ENCODE results near the gene SPAG4.

The SPAG4 gene

GRCh38 chr20:35616465-35617396 is 1.1 kb downstream of the SPAG4 start (continued):
- TF ChIP-seq PRDM4 (tag by site-specific recombination; IDR thresholded peaks at IDR 0.05) (peak; percentile 40; the same call in 1 of the 2 replicates), ZBTB6 (tag by site-specific recombination; IDR thresholded peaks at IDR 0.05) (peak; percentile 65; the same call in 1 of the 2 replicates)

- ChIA-PET POLR2A (no interaction called here), CTCF (interaction anchor here (1.5 to 1.6 kb wide), 2 partner anchors 71 to 335 kb away, joined by 3 read pairs; no protein-coding TSS in a partner anchor)
- H3K27ac ChIP-seq (ENCODE audit: extremely low read depth, low read depth, low read length), result no peak overlapping the region
- H3K4me3 ChIP-seq (ENCODE audit: low read depth, low read length), result no peak overlapping the region
- H3K4me1 ChIP-seq (ENCODE audit: control insufficient read depth, insufficient read depth, low read length), result no peaks in the 10 kb centered on the region
- H3K36me3 ChIP-seq (ENCODE audit: control insufficient read depth in 2 of 2, insufficient read depth in 1 of 2, low read length in 2 of 2), result peaks cover 0 to 12% of the 10 kb centered on the region in 2 experiments; a peak in 1 of 3 replicates
- no peaks in the 10 kb centered on the region for H3K9me3 ChIP-seq (ENCODE audit: control insufficient read depth, insufficient read depth, low read depth, low read length)
- TF ChIP-seq ZNF341 (tag by site-specific recombination; IDR thresholded peaks at IDR 0.05; ENCODE audit: low read depth), result peak; percentile 60
- peak; percentile 20 for TF ChIP-seq ZNF335 (tag by site-specific recombination; conservative IDR thresholded peaks at IDR 0.05)
- TF ChIP-seq PRDM10 (tag by site-specific recombination; IDR thresholded peaks at IDR 0.05), result peak; percentile 86
- TF ChIP-seq ZBTB20 (tag by site-specific recombination; IDR thresholded peaks at IDR 0.05), result peak; percentile 42; the same call in 1 of the 2 replicates
- TF ChIP-seq ZNF10 (tag by site-specific recombination; IDR thresholded peaks at IDR 0.05), result peak; percentile 54; the same call in 1 of the 2 replicates
- peak; percentile 44; the same call in 1 of the 2 replicates for TF ChIP-seq PATZ1 (tag by site-specific recombination; IDR thresholded peaks at IDR 0.05)
- TF ChIP-seq ZFP37 (tag by site-specific recombination; IDR thresholded peaks at IDR 0.05), result no peak
- no peak for TF ChIP-seq ZNF664 (tag by site-specific recombination; IDR thresholded peaks at IDR 0.05)
- peak; percentile 28; the same call in 1 of the 2 replicates for TF ChIP-seq GLIS1 (tag by site-specific recombination; IDR thresholded peaks at IDR 0.05)
- TF ChIP-seq GLI4 (tag by site-specific recombination; IDR thresholded peaks at IDR 0.05), result no peak
- no peak for TF ChIP-seq ZNF449 (tag by site-specific recombination; IDR thresholded peaks at IDR 0.05)
- no peak for TF ChIP-seq RBAK (tag by site-specific recombination; IDR thresholded peaks at IDR 0.05)
- TF ChIP-seq ZNF600 (tag by site-specific recombination; IDR thresholded peaks at IDR 0.05), result 0 out of 2 replicates have a peak, but pooled peaks have one; percentile 21
- TF ChIP-seq ZIC2 (tag by site-specific recombination; IDR thresholded peaks at IDR 0.05), result peak; percentile 49
- TF ChIP-seq SCRT2 (tag by site-specific recombination; IDR thresholded peaks at IDR 0.05), result no peak
- TF ChIP-seq ZBTB6 (tag by site-specific recombination; IDR thresholded peaks at IDR 0.05), result peak; percentile 97
- TF ChIP-seq SP2 (tag by site-specific recombination; IDR thresholded peaks at IDR 0.05), result peak; percentile 66
- TF ChIP-seq ZNF416 (tag by site-specific recombination; IDR thresholded peaks at IDR 0.05), result no peak
- TF ChIP-seq GLIS2 (tag by site-specific recombination; IDR thresholded peaks at IDR 0.05), result peak; percentile 61
- TF ChIP-seq ZNF433 (tag by site-specific recombination; IDR thresholded peaks at IDR 0.05; ENCODE audit: low read depth), result no peak
These were observed 2.0 kb downstream of the SPAG4 start for GRCh38 chr20:35617397-35618262.
